HG03175 (cell line): ENCODE data around the gene ALOXE3.

ENCODE experiments used
- ATAC-seq: cut with Tn5 transposase; IDR thresholded peaks from one replicate; pipeline ENCODE4 v1.9.1; 2021; ENCODE audit warnings: mild to moderate bottlenecking, moderate library complexity; ENCODE audit not compliant: unreplicated experiment

Gene ALOXE3

GRCh38 chr17:8117980-8118768 is at the start of gene ALOXE3:
TSS of gene ALOXE3 (minus strand) at chr17:8118514. CDS start at chr17:8117990, 524 bp downstream.
- no peak for ATAC-seq

GRCh38 chr17:8167526-8167925 is 49.2 kb upstream of the ALOXE3 start:
- ATAC-seq = no peak

GRCh38 chr17:8166731-8167130 is 48.4 kb upstream of the ALOXE3 start:
- no peak for ATAC-seq

- ATAC-seq = no peak
Observed at GRCh38 chr17:8164815-8165131, 46.5 kb upstream of the ALOXE3 start.

GRCh38 chr17:8163978-8164814 is 45.9 kb upstream of the ALOXE3 start:
- ATAC-seq = no peak

- peak; percentile 13 for ATAC-seq
Observed at GRCh38 chr17:8162997-8163977, 45.0 kb upstream of the ALOXE3 start.

GRCh38 chr17:8162233-8162996 is 44.1 kb upstream of the ALOXE3 start, which contains the start of gene VAMP2:
TSS of gene VAMP2 (minus strand) at chr17:8162948. CDS start at chr17:8162879, 69 bp downstream.
- ATAC-seq = peak; percentile 62

GRCh38 chr17:8161289-8162232 is 43.2 kb upstream of the ALOXE3 start:
- ATAC-seq = no peak

- ATAC-seq = no peak
Observed at GRCh38 chr17:8160741-8161221, 42.5 kb upstream of the ALOXE3 start.

GRCh38 chr17:8160224-8160577 is 41.9 kb upstream of the ALOXE3 start:
- no peak for ATAC-seq

- no peak for ATAC-seq
Observed at GRCh38 chr17:8159459-8160223, 41.3 kb upstream of the ALOXE3 start.

GRCh38 chr17:8159032-8159400 is 40.7 kb upstream of the ALOXE3 start:
- ATAC-seq = no peak

- no peak for ATAC-seq
Observed at GRCh38 chr17:8158267-8159031, 40.1 kb upstream of the ALOXE3 start.

GRCh38 chr17:8156246-8156992 is 38.1 kb upstream of the ALOXE3 start:
- peak; percentile 78 for ATAC-seq

- no peak for ATAC-seq
Observed at GRCh38 chr17:8155996-8156245, 37.6 kb upstream of the ALOXE3 start.

GRCh38 chr17:8155231-8155995 is 37.1 kb upstream of the ALOXE3 start:
- no peak for ATAC-seq
